Effector memory CD8-positive, alpha-beta T cell (primary cell): ENCODE results near the gene PRDM11.

Experiments used
- ATAC-seq: fragments of 150-1000 bp; cut with Tn5 transposase; replicated peaks from 2 replicates; pipeline ENCODE4 v1.10.0; 2021; ENCODE audit warnings: mild to moderate bottlenecking, moderate library complexity
- DNase-seq, 3 experiments: peaks; one replicate each; pipeline ENCODE4 v3.0.0; 2021
- H3K27ac Mint-ChIP-seq, 2 donors: one replicate each; pipeline ENCODE4 v1.8.0; 2022; ENCODE audit warnings: mild to moderate bottlenecking in 2 of 2, mixed read lengths in 2 of 2, moderate library complexity in 2 of 2
- H3K27me3 Mint-ChIP-seq, 2 donors: one replicate each; pipeline ENCODE4 v1.8.0; 2022; ENCODE audit warnings: mixed read lengths in 2 of 2
- H3K36me3 Mint-ChIP-seq: one replicate; pipeline ENCODE4 v1.8.0; 2022; ENCODE audit warnings: mild to moderate bottlenecking, moderate library complexity, mixed read lengths; ENCODE audit not compliant: insufficient read depth
- H3K4me1 Mint-ChIP-seq, 2 donors: one replicate each; pipeline ENCODE4 v1.8.0; 2022; ENCODE audit warnings: low read depth in 2 of 2, mixed read lengths in 2 of 2
- H3K4me3 Mint-ChIP-seq, 2 donors: one replicate each; pipeline ENCODE4 v1.8.0; 2022; ENCODE audit warnings: mild to moderate bottlenecking in 2 of 2, mixed read lengths in 2 of 2, moderate library complexity in 2 of 2
- H3K9me3 Mint-ChIP-seq, 2 donors: one replicate each; pipeline ENCODE4 v1.8.0; 2022; ENCODE audit warnings: mixed read lengths in 2 of 2

Gene PRDM11

DNA sequence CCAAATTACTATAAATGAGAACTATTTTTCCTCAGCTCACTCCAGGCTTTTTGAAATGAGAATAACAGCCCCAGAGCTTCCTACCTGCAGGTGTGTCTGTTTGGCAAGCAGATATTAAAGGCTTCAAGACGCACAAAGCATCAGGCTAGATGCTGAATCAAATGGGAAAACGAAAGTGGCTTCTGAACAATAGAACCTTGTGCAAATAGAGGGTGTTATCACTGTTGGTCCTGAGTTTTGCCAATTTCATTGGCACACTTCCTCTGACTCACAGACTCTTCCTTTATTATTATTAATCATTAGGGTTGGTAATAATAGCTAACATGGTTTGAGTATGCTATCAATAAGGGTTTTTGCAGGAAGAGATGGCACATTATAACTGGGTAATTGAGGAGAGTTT lies 126.3 kb downstream of the PRDM11 start:
- Mint-ChIP-seq H3K9me3 (no peaks in the 10 kb centered on the region), H3K27me3 (peaks cover 61 to 83% of the 10 kb centered on the region in 2 donors), H3K27ac (no peak overlapping the region), H3K4me3 (no peak overlapping the region), H3K36me3 (no peaks in the 10 kb centered on the region), H3K4me1 (no peaks in the 10 kb centered on the region)
- ATAC-seq (no peak), DNase-seq (no peak)

DNA sequence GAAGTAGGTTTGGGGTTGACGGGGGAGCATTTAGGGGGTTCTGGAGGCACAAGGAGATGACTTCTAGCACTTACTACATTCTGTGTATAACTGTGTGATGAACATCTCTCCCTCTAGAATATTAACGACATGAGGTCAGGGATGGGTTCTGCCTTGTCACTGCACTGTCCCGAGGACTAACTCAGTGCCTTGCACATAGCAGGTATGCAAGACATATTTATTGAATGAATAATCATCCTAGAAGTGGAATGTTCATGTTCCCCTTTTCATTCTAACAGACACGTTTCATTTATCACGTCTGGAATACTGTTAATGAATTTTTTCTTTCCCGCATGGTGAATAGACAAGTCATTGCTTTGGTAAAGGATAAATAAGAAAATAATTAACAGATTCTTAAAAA lies 127.1 kb downstream of the PRDM11 start:
- DNase-seq (no peak), ATAC-seq (no peak)
- no peaks in the 10 kb centered on the region for H3K36me3 Mint-ChIP-seq
- no peaks in the 10 kb centered on the region for H3K4me1 Mint-ChIP-seq
- no peak overlapping the region for H3K27ac Mint-ChIP-seq
- H3K4me3 Mint-ChIP-seq: no peak overlapping the region
- peaks cover 58 to 83% of the 10 kb centered on the region in 2 donors for H3K27me3 Mint-ChIP-seq
- H3K9me3 Mint-ChIP-seq: no peaks in the 10 kb centered on the region

DNA sequence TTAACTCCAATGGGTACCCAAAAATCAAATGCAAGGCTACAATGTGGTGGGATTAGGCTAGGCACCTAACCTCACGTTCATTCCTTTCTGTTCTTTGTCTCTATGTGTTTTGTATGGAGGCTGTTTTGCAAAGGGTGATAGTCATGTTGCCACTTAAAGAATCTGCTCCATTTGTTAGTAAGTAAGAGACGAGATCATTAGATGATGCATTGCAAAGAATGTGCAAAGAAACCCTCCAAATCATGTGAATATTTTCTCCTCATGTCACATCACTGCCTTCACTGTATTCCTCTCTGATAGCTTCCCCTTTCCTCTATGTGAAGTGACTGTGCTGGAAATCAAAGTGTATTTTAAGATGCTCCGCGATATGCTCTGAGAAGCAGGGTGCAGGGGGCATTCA lies 127.8 kb downstream of the PRDM11 start:
- H3K9me3 Mint-ChIP-seq: no peaks in the 10 kb centered on the region
- no peaks in the 10 kb centered on the region for H3K4me1 Mint-ChIP-seq
- no peak overlapping the region for H3K4me3 Mint-ChIP-seq
- H3K27ac Mint-ChIP-seq: no peak overlapping the region
- peaks cover 51 to 79% of the 10 kb centered on the region in 2 donors for H3K27me3 Mint-ChIP-seq
- DNase-seq (no peak), ATAC-seq (no peak)
- no peaks in the 10 kb centered on the region for H3K36me3 Mint-ChIP-seq

DNA sequence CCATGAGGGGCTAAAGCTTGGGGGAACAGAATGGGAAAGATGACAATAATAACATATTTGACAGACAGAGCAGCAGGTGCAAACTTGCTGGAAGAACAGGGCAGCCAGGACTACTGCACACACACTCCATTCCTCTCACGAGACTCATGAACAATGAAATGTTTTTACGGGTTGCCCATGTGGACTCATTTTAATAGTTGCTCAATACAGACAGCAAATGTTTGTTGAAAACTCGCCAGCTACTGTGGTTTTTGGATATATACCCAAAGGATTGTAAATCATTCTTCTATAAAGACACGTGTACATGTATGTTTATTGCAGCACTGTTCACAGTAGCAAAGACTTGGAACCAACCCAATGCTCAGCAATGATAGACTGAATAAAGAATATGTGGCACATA lies 129.4 kb downstream of the PRDM11 start:
- Mint-ChIP-seq H3K4me3 (no peak overlapping the region), H3K27me3 (peaks cover 55 to 79% of the 10 kb centered on the region in 2 donors), H3K4me1 (no peaks in the 10 kb centered on the region), H3K27ac (no peak overlapping the region), H3K9me3 (no peaks in the 10 kb centered on the region), H3K36me3 (no peaks in the 10 kb centered on the region)
- DNase-seq (no peak), ATAC-seq (no peak)

DNA sequence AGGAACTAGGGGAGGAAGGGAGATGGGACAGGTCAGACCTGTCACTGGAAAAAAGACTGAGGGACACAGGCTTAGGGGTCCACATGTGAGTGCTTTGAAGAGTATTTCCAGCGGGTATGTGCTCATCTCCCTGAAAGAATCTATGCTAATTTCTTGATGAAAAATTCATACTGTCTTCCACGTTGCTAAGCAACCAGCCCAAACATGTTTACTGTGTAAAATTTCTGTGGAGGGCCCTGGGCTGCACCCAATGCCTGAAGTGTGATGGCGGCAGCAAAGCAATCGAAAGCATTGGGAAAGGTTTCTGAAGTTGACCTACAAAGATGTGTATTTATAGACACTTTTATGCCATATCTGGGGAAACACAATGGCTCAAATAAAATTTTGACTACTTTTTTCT lies 132.3 kb downstream of the PRDM11 start:
- DNase-seq (no peak), ATAC-seq (no peak)
- Mint-ChIP-seq H3K27me3 (peaks cover 38 to 78% of the 10 kb centered on the region in 2 donors), H3K27ac (no peak overlapping the region), H3K4me1 (no peaks in the 10 kb centered on the region), H3K4me3 (no peak overlapping the region), H3K36me3 (no peaks in the 10 kb centered on the region), H3K9me3 (no peaks in the 10 kb centered on the region)

DNA sequence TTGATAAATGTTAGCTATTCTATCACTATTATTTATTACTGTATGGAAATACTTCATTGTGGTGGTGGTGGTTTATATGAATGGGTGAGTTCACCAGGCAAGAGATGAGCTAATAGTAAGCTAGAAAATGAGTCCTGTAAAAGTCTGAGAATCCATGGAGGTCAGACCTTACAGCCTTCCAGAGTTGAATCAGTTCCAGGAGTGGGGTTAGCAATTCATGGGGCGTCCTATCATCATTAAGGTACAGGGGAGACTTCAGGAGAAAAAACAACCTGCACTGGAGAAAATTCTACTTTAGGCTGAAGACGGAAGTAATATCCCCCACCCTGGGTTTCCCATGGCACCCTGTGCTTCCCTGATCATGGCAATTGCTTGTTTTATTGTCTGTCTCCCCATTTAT lies 133.2 kb downstream of the PRDM11 start:
- Mint-ChIP-seq H3K36me3 (no peaks in the 10 kb centered on the region), H3K27me3 (peaks cover 36 to 78% of the 10 kb centered on the region in 2 donors), H3K4me1 (no peaks in the 10 kb centered on the region), H3K9me3 (no peaks in the 10 kb centered on the region), H3K27ac (no peak overlapping the region), H3K4me3 (no peak overlapping the region)
- ATAC-seq (no peak), DNase-seq (no peak)

DNA sequence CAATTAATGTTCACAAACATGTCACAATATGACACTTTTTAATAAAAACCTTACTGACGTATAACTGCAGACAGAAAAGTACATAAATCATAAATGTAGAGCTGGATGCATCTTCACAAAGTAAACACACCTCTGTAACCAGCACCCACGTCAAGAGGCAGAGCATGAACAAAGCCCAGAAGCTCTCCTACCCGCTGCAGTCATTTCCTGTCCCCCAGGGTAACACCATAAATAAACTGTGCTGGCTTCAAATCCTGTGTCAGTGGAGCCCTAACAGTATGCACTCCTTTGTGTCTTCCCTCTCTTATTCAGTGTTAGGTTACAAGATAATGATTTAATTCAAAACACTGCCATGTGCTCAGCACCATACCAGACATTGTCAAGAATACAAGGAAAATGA lies 134.0 kb downstream of the PRDM11 start:
- no peaks in the 10 kb centered on the region for H3K4me1 Mint-ChIP-seq
- H3K9me3 Mint-ChIP-seq: no peaks in the 10 kb centered on the region
- ATAC-seq: peak; percentile 36
- H3K27ac Mint-ChIP-seq: no peak overlapping the region
- no peak for DNase-seq
- no peaks in the 10 kb centered on the region for H3K36me3 Mint-ChIP-seq
- no peak overlapping the region for H3K4me3 Mint-ChIP-seq
- H3K27me3 Mint-ChIP-seq: peaks cover 33 to 78% of the 10 kb centered on the region in 2 donors

DNA sequence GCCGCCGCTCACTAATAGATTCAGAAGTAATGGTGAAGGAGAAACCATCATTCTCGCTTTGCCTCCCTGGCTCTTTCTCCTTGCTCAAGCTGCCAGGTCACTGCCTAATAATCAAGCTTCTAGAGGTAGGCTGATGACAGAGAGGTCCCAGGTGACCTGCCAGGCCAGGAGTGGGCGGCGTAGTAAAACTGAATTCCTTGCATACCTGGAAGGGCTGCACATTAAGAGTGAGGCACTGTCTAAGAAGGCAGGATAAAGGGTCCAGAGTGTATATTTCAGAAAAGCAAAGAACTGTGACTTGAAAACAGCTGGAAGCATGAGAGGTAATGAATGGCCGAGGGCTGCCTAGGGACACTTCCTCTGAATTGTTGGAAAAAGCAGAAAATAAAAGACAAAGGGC lies 135.6 kb downstream of the PRDM11 start:
- Mint-ChIP-seq H3K36me3 (no peaks in the 10 kb centered on the region), H3K27ac (no peak overlapping the region), H3K4me1 (no peaks in the 10 kb centered on the region), H3K9me3 (no peaks in the 10 kb centered on the region), H3K27me3 (peaks cover 36 to 86% of the 10 kb centered on the region in 2 donors), H3K4me3 (no peak overlapping the region)
- ATAC-seq (no peak), DNase-seq (no peak)
